GM12891 (cell line): ENCODE measurements around the gene ZRANB2.

Experiments
- DNase-seq: peaks from one replicate; pipeline ENCODE4 v3.0.0; 2011; ENCODE audit warnings: low spot score; ENCODE audit not compliant: insufficient read length
- FAIRE-seq: peaks from 2 replicates; lab custom pipeline; 2011; peaks lifted over from hg19 to GRCh38; lab: Jason Lieb, UNC
- PAX5 ChIP-seq: IDR thresholded peaks from 2 replicates; pipeline ENCODE4 v1.6.1; 2011; ENCODE audit warnings: low read length, moderate library complexity, mild to moderate bottlenecking; ENCODE audit not compliant: insufficient read depth, severe bottlenecking
- POLR2A ChIP-seq: IDR thresholded peaks from 2 replicates; pipeline ENCODE4 v1.6.1; 2011; ENCODE audit warnings: low read depth, low read length, control low read depth
- POLR2AphosphoS5 ChIP-seq: IDR thresholded peaks from 2 replicates; pipeline ENCODE4 v1.6.1; 2011; ENCODE audit warnings: low read depth, low read length, control low read depth
- POU2F2 ChIP-seq: IDR thresholded peaks from 2 replicates; pipeline ENCODE4 v1.6.1; 2011; ENCODE audit warnings: low read depth, mild to moderate bottlenecking, control low read depth, low read length, moderate library complexity
- SPI1 ChIP-seq: IDR thresholded peaks from 2 replicates; pipeline ENCODE4 v1.6.1; 2011; ENCODE audit warnings: low read depth, low read length, control low read depth
- TAF1 ChIP-seq: IDR thresholded peaks from 2 replicates; pipeline ENCODE4 v1.6.1; 2011; ENCODE audit warnings: low read depth, low read length, control low read depth

ZRANB2 gene

GRCh38 chr1:71018791-71019190 lies 62.0 kb downstream of the ZRANB2 start:
- no peak for DNase-seq
- FAIRE-seq, result no peak
- no peak for TF ChIP-seq PAX5
- TF ChIP-seq POLR2A, result no peak
- TF ChIP-seq POU2F2, result no peak
- no peak for TF ChIP-seq POLR2AphosphoS5
- no peak for TF ChIP-seq SPI1
- TF ChIP-seq TAF1, result no peak

- DNase-seq (no peak), FAIRE-seq (no peak)
- TF ChIP-seq POU2F2 (no peak), TAF1 (no peak), SPI1 (no peak), PAX5 (no peak), POLR2AphosphoS5 (no peak), POLR2A (no peak)
These were observed 65.1 kb downstream of the ZRANB2 start for GRCh38 chr1:71015745-71016144.

DNA sequence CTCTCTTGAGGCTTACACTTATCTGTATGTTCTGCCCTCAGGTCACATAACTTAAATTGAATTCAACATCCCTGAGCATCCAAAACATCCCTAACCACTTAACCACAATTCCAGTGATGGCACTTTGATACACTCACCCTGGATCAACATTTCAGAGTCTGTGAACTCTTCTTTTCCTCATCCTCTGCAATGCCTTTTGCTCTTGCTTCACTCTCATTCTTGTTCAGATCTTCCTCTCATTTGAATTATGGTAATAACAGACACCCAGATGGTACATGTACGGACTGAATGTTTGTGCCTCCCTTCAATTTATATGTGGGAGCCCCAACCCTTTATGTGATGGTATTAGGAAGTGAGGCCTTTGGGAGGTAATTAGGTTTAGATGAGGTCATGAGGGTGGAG lies 66.7 kb downstream of the ZRANB2 start:
- TF ChIP-seq SPI1, result no peak
- TF ChIP-seq PAX5, result no peak
- TF ChIP-seq POU2F2, result no peak
- no peak for TF ChIP-seq TAF1
- no peak for TF ChIP-seq POLR2A
- no peak for TF ChIP-seq POLR2AphosphoS5
- DNase-seq (no peak), FAIRE-seq (no peak)
